ENCODE measurements around the gene C2orf69.

C2orf69 gene

GRCh38 chr2:199968126-199968525 lies 57.0 kb downstream of the C2orf69 start:
- no peaks in the 10 kb centered on the region for H3K27me3 ChIP-seq (ENCODE audit: insufficient read depth, low read length)
- 92% methylated on average over 1 of the region's 1 CpG for WGBS
- H3K9ac ChIP-seq (ENCODE audit: low read depth, low read length): no peak overlapping the region

GRCh38 chr2:199972088-199972626 lies 61.1 kb downstream of the C2orf69 start:
- H3K27me3 ChIP-seq (ENCODE audit: insufficient read depth, low read length): no peaks in the 10 kb centered on the region

More at GRCh38 chr2:199968126-199968525, 57.0 kb downstream of the C2orf69 start:
- H3K9me3 ChIP-seq (ENCODE audit: insufficient read depth, low read depth, low read length): no peaks in the 10 kb centered on the region
- H3K4me3 ChIP-seq (ENCODE audit: low read length): no peak overlapping the region
- no peak overlapping the region for H3K27ac ChIP-seq (ENCODE audit: low read depth, low read length)
- H3K36me3 ChIP-seq (ENCODE audit: insufficient read depth, low read length): peaks cover 47% of the 10 kb centered on the region
- no peaks in the 10 kb centered on the region for H3K4me1 ChIP-seq (ENCODE audit: insufficient read depth, low read length)

GRCh38 chr2:199973703-199974102 lies 62.6 kb downstream of the C2orf69 start:
- no peaks in the 10 kb centered on the region for H3K36me3 ChIP-seq (ENCODE audit: insufficient read depth, low read length)

More at GRCh38 chr2:199972088-199972626, 61.1 kb downstream of the C2orf69 start:
- H3K9ac ChIP-seq (ENCODE audit: low read depth, low read length): no peak overlapping the region
- H3K4me1 ChIP-seq (ENCODE audit: insufficient read depth, low read length): no peaks in the 10 kb centered on the region
- H3K36me3 ChIP-seq (ENCODE audit: insufficient read depth, low read length): 0 out of 2 replicates have a peak, but pooled peaks cover 7% of the 10 kb centered on the region
- H3K27ac ChIP-seq (ENCODE audit: low read depth, low read length): no peak overlapping the region
- H3K9me3 ChIP-seq (ENCODE audit: insufficient read depth, low read depth, low read length): no peaks in the 10 kb centered on the region
- H3K4me3 ChIP-seq (ENCODE audit: low read length): no peak overlapping the region
- WGBS: 94% methylated on average over 5 of the region's 6 CpGs

GRCh38 chr2:199975273-199975895 lies 64.3 kb downstream of the C2orf69 start:
- no peak overlapping the region for H3K4me3 ChIP-seq (ENCODE audit: low read length)
- no peaks in the 10 kb centered on the region for H3K27me3 ChIP-seq (ENCODE audit: insufficient read depth, low read length)
- no peak overlapping the region for H3K9ac ChIP-seq (ENCODE audit: low read depth, low read length)
- no peaks in the 10 kb centered on the region for H3K9me3 ChIP-seq (ENCODE audit: insufficient read depth, low read depth, low read length)
- H3K4me1 ChIP-seq (ENCODE audit: insufficient read depth, low read length): 0 out of 2 replicates have a peak, but pooled peaks cover 5% of the 10 kb centered on the region
- no peaks in the 10 kb centered on the region for H3K36me3 ChIP-seq (ENCODE audit: insufficient read depth, low read length)
- 98% methylated on average over 3 of the region's 3 CpGs for WGBS
- no peak overlapping the region for H3K27ac ChIP-seq (ENCODE audit: low read depth, low read length)

More at GRCh38 chr2:199973703-199974102, 62.6 kb downstream of the C2orf69 start:
- Histone ChIP-seq H3K9me3 (ENCODE audit: insufficient read depth, low read depth, low read length) (no peaks in the 10 kb centered on the region), H3K4me1 (ENCODE audit: insufficient read depth, low read length) (no peaks in the 10 kb centered on the region), H3K4me3 (ENCODE audit: low read length) (no peak overlapping the region), H3K27me3 (ENCODE audit: insufficient read depth, low read length) (no peaks in the 10 kb centered on the region), H3K9ac (ENCODE audit: low read depth, low read length) (no peak overlapping the region), H3K27ac (ENCODE audit: low read depth, low read length) (no peak overlapping the region)
- 40% methylated on average over 2 of the region's 2 CpGs for WGBS

Data from HUES64 (cell line).